GM12873 (cell line): ENCODE measurements around the gene ENOSF1.

Source experiments
- TF ChIP-seq, protein P1 (sequence below): IDR thresholded peaks from 2 replicates; pipeline ENCODE4 v1.5.1; 2012; ENCODE audit warnings: low read depth, mild to moderate bottlenecking, moderate library complexity, low read length, control low read depth; ENCODE audit not compliant: insufficient read depth; ENCODE audit errors: missing control alignments

The ENOSF1 gene

GRCh38 chr18:634551-635045 is 77.8 kb downstream of the ENOSF1 start:
- TF ChIP-seq, protein P1, sequence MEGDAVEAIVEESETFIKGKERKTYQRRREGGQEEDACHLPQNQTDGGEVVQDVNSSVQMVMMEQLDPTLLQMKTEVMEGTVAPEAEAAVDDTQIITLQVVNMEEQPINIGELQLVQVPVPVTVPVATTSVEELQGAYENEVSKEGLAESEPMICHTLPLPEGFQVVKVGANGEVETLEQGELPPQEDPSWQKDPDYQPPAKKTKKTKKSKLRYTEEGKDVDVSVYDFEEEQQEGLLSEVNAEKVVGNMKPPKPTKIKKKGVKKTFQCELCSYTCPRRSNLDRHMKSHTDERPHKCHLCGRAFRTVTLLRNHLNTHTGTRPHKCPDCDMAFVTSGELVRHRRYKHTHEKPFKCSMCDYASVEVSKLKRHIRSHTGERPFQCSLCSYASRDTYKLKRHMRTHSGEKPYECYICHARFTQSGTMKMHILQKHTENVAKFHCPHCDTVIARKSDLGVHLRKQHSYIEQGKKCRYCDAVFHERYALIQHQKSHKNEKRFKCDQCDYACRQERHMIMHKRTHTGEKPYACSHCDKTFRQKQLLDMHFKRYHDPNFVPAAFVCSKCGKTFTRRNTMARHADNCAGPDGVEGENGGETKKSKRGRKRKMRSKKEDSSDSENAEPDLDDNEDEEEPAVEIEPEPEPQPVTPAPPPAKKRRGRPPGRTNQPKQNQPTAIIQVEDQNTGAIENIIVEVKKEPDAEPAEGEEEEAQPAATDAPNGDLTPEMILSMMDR = no peak

GRCh38 chr18:631560-631959 is 80.9 kb downstream of the ENOSF1 start:
- TF ChIP-seq, protein P1 = no peak

DNA sequence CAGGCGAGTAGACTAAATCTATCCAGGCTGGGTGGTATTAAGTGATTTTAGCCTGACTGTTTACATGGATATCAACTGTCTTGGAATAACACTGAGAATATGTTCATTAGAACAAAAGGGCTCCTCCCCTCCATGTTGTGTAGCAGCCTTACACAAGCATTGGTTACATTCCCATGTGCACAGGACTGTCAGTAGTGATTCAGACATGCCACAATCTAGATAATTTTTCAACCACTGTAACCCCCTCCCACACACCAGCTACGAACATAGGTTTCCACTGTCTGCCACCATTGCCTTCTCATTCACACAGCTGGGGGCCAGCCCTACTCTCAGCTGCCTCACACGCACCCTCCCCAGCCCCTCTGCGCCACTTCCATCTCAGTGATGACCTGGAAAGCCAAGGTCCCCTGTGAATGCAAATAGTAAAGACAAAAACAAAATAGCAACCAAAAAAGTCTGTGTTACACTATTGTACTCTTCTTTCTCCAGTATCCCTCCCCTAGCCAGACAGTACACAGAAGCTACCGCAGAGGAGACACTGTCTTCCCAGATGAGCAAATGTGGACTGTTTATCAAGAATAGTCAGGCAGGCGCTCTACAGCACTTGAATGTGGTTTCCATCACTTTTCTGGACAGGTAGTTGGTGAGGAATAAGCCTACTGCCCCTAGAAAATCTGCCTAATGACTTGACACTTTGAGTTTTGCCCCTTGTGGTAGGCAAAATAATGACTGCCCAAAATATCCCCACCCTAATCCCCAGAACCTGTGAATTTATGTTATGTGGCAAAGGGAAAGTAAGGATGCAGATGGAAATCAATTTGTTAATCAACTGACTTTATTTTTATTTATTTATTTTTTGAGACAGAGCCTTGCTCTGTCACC is 82.9 kb downstream of the ENOSF1 start:
- TF ChIP-seq, protein P1 = peak; percentile 40

- TF ChIP-seq, protein P1 = no peak
Measured at GRCh38 chr18:627231-627630, 85.2 kb downstream of the ENOSF1 start.

DNA sequence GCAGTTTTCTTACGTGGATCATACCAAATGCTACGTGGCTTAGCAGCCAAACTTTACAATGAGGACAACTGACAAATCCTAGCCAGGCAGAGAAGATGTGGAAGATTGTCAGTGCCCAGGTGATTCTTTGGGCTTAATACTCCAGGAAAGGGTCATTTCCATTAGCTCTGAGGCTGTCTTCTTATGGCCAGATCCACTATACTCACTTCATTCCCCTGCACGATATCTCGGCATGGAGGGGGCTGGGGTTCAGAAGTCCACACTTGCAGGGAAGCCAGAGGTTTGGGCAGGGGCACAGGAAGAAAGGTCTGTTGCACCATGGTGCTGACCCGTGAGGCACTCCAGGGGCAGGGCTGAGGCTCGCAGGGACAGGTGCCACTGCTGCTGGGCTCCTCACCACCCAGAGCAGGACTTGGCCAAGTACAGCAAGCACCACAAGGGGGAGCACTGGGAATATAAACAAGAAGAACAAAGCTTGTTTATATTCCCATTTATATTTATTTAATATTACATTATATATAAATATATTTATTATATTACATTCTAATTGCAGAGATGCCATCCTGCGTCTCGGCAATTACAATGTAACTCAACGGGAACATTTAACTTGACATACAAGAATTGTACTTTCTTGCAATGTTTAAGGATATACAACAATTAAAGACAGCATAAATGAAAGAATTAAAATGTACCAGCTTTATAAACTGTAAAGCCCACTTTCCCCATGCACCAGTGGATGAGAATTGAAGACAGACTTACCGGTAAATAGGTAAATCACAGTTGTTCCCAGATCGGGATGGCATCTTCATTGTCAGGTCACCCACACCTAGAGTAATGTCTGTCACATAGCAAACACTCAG is 88.4 kb downstream of the ENOSF1 start:
- TF ChIP-seq, protein P1 = peak; percentile 60

DNA sequence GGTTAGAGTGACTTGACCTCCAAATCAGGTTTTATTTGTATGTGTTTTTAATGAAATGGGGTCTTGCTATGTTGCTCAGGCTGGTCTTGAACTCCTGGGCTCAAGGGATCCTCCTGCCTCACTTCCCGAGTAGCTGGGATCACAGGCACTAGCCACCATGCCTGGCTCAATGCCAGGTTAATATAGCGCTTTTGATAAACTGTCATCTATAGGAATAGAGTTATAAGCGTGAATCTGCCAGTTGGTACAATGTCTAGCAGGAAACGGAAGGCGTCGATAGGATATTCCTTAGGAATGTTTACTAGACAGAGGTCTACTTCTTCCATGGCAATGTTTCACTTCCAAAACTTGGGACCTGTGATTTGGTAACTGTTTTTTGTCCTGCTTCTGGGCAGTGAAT is 90.1 kb downstream of the ENOSF1 start:
- TF ChIP-seq, protein P1 = no peak
